HG03280 (cell line): ENCODE results near the gene TTC28.
"Not testable (repeated sequence)": the region's sequence is repeated elsewhere in the genome, so short reads cannot be mapped to it uniquely, and the experiment has no call there.

Source experiments
- ATAC-seq: cut with Tn5 transposase; IDR thresholded peaks from one replicate; pipeline ENCODE4 v1.9.1; 2021; ENCODE audit warnings: mild to moderate bottlenecking, moderate library complexity; ENCODE audit not compliant: unreplicated experiment

Gene TTC28

GRCh38 chr22:28245579-28246224, 433.9 kb downstream of the TTC28 start:
- ATAC-seq = no peak

GRCh38 chr22:28244757-28245156, 434.9 kb downstream of the TTC28 start:
- no peak for ATAC-seq

- no peak for ATAC-seq
Observed at GRCh38 chr22:28243539-28243938, 436.1 kb downstream of the TTC28 start.

- ATAC-seq = no peak
Observed at GRCh38 chr22:28241656-28242290, 437.9 kb downstream of the TTC28 start.

GRCh38 chr22:28239941-28240340, 439.7 kb downstream of the TTC28 start:
- no peak for ATAC-seq

GRCh38 chr22:28237783-28238182, 441.9 kb downstream of the TTC28 start:
- ATAC-seq = no peak

- ATAC-seq = no peak
Observed at GRCh38 chr22:28237112-28237511, 442.5 kb downstream of the TTC28 start.

GRCh38 chr22:28232204-28232603, 447.4 kb downstream of the TTC28 start:
- no peak for ATAC-seq

- no peak for ATAC-seq
Observed at GRCh38 chr22:28231441-28231840, 448.2 kb downstream of the TTC28 start.

GRCh38 chr22:28230671-28231070, 449.0 kb downstream of the TTC28 start:
- no peak for ATAC-seq

- ATAC-seq = no peak
Observed at GRCh38 chr22:28229566-28230485, 449.8 kb downstream of the TTC28 start.

DNA sequence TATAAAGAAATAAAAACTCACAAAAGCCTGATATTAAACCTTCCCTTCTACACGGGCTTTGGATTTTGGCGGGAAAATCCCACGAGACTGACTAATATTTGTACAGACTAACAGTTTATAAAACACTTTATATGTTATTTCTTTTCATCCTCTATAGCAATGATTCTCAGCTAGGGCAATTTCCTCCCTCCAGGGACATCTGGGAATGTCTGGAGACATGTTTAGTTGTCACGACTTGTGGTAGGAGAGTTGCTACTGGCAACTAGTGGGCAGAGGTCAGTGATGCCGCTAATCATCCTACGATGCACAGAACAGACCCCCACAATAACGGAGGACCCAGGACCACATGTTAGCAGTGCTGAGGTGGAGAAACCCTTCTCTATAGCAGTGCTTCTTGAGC, 455.8 kb downstream of the TTC28 start:
- no peak for ATAC-seq

DNA sequence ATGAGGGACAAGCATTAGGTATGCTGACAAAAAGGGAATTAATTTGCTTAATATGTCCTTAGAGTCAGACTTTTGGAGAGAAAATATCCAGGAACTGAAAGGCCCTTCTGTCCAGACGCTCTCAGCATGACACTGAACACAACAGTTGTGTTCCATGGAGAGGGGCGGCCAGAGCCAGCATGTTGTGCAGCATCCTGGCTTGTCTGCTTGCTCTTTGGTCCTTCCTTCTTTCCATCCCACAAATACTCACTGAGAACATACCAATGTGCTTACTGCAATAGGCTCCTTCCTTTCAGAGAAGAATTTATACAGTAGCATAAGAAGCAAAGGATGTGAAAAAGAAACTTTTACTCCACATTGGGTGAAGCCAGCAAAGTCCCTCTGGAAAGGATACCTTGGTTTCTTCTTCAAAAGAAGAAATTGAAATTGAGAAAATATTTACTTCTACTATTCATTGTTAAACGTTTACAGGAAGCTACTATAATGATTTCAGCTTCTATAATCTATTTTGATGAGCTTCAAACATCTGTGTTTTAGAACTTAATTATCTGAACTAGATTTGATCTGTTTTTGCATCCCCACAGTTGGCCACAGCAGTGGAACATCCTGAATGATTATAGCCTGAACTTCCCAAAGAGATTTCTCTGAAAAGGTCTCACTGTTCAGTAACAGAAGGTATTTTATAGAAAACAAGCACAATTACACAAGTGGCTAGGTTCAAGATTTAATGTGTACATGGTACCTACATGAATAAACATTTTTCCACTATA, 456.5 kb downstream of the TTC28 start:
- no peak for ATAC-seq

DNA sequence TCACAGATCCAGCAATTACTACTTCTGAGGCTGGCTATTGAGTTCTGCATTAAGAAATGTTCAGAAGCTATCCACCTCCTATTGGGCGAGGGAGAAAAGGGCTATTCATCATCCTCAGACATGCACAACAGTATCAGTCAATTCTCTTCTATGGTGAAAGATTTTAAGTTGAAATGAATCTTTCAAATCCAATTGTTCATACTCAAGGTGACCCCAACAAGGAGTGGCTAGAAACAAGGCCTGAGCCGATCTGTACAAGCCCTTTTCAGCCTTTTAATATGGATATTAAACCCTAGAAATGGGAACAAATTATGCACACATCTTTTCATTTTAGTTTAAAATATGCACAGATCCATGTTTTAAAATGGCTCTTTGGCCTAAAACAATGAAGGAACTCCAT, 457.1 kb downstream of the TTC28 start:
- no peak for ATAC-seq

- ATAC-seq = no peak
Observed at GRCh38 chr22:28222052-28222451, 457.6 kb downstream of the TTC28 start.

GRCh38 chr22:28220626-28221363, 458.8 kb downstream of the TTC28 start:
- ATAC-seq = no peak

GRCh38 chr22:28217277-28217676, 462.4 kb downstream of the TTC28 start:
- ATAC-seq = no peak

DNA sequence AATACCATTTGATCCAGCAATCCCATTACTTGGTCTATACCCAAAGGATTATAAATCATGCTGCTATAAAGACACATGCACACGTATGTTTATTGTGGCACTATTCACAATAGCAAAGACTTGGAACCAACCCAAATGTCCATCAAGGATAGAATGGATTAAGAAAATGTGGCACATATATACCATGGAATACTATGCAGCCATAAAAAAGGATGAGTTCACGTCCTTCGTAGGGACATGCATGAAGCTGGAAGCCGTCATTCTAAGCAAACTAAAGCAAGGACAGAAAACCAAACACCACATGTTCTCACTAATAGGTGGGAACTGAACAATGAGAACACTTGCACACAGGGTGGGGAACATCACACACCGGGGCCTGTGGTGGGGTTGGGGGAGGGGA, 464.9 kb downstream of the TTC28 start:
- not testable (repeated sequence) for ATAC-seq

DNA sequence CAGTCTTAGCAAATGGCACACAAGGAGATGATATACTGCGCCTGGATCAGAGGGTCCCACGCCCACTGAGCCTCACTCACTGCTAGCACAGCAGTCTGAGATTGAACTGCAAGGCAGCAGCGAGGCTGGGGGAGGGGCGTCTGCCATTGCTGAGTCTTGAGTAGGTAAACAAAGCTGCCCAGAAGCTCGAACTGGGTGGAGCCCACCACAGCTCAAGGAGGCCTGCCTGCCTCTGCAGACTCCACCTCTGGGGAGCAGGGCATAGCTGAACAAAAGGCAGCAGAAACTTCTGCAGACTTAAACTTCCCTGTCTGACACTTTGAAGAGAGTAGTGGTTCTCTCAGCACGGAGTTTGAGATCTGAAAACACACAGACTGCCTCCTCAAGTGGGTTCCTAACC, 470.2 kb downstream of the TTC28 start:
- not testable (repeated sequence) for ATAC-seq

DNA sequence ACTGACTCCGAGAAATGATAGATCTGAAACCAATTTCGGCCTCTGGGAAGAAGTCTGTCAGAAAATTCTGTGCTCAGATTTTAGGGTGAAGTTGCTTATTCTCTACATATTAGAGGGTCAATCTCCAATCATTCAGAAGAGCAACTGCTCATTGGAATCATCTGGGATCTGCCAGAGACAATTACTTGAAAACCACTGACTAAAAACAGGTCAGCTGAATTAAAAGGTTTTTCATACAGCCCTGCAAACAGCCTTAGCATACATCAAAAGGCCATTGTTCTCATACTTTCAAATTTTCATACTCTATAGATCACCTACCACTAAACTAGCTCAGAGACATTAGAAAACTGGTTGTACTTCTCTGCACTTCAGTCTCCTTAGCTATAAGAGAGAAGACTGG, 470.9 kb downstream of the TTC28 start:
- no peak for ATAC-seq
